T1000 (cell line): ENCODE data around the gene CDY2A.
"Not testable (repeated sequence)": the region's sequence is repeated elsewhere in the genome, so short reads cannot be mapped to it uniquely, and the experiment has no call there.

Experiments used
- DNase-seq: peaks from one replicate; lab custom pipeline; 2025; ENCODE audit warnings: mixed read lengths; lab: John Stamatoyannopoulos, UW

Gene CDY2A, protein sequence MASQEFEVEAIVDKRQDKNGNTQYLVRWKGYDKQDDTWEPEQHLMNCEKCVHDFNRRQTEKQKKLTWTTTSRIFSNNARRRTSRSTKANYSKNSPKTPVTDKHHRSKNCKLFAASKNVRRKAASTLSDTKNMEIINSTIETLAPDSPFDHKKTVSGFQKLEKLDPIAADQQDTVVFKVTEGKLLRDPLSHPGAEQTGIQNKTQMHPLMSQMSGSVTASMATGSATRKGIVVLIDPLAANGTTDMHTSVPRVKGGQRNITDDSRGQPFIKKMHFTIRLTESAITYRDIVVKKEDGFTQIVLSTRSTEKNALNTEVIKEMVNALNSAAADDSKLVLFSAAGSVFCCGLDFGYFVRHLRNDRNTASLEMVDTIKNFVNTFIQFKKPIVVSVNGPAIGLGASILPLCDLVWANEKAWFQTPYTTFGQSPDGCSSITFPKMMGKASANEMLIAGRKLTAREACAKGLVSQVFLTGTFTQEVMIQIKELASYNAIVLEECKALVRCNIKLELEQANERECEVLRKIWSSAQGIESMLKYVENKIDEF

GRCh38 chrY:18025487-18025886, at the start of gene CDY2A:
CDY2A (plus strand) TSS chrY:18025787; CDS start chrY:18026115, 328 bp downstream.
- not testable (repeated sequence) for DNase-seq

DNA sequence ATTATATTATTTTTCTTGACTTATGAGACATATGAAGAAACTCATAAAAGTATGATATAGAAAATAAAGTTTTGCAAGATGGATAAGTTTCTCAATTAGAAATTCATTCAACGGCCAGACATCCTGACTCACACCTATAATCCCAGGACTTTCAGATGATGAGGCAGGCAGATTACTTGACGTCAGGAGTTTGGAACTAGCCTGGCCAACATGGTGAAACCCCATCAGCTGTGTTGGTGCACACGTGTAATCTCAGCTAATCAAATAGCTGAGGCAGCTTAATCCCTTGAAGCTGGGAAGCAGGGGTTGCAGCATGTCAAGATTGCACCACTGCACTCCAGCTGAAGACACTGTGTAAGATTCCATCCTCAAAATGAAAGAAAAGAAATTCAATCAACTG, 28.0 kb upstream of the CDY2A start:
- not testable (repeated sequence) for DNase-seq

DNA sequence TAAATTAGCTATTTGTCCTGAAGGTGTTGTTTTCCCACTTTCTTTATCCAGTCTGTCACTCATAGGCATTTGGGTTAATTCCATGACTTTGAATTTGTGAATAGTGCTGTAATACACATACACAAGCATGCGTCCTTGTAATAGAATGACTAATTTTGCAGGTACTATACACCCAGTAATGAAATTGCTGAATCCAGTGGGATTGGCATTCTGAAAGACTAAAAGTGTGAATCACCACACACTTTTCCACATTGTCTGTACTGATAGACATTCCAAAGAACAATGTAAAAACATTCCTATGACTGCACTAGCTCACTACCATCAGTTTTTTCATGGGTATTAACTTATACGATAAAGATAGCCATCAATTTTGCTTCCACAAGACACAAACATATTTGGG, 27.3 kb upstream of the CDY2A start:
- DNase-seq = not testable (repeated sequence)

DNA sequence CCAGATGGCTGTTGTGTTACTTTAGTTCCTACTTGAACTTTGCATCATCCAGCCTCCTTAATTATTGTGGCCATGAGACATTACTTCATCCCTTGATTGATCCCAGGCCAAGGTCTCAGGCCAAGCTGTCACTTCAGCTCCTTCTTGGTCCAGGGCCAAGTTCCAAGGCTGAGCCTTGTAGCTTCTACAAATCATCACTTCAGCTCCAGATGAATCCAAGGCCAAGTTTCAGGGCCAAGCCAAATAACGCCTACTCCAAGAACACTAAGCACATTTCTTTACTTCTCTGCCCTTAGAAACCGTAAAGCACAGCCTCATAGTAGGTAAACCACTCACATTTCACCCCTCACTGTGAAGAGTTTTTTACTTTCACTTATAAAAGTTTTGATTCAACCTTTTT, 1.7 kb upstream of the CDY2A start:
- DNase-seq = not testable (repeated sequence)

- DNase-seq = not testable (repeated sequence)
These were observed 3.3 kb downstream of the CDY2A start for GRCh38 chrY:18028845-18029244.

DNA sequence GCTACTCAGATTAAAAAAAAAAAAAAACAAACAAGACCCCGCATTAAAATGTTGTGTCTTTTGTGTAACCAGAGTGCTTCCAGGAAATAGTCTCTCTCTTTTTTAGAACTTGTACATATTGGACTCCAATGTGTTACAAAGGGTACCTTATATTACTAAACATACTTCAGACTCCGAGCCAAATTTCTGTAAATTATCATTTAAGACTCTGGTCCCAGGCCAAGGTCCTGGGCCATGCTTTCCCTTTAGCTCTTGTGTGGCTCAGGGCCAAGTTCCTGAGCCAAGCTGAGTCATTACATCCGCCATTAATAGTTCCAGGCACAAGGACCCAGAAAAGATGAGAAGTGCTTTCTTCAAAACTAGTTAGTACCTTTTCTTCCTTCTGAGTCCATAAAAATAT, 4.6 kb downstream of the CDY2A start:
- not testable (repeated sequence) for DNase-seq

DNA sequence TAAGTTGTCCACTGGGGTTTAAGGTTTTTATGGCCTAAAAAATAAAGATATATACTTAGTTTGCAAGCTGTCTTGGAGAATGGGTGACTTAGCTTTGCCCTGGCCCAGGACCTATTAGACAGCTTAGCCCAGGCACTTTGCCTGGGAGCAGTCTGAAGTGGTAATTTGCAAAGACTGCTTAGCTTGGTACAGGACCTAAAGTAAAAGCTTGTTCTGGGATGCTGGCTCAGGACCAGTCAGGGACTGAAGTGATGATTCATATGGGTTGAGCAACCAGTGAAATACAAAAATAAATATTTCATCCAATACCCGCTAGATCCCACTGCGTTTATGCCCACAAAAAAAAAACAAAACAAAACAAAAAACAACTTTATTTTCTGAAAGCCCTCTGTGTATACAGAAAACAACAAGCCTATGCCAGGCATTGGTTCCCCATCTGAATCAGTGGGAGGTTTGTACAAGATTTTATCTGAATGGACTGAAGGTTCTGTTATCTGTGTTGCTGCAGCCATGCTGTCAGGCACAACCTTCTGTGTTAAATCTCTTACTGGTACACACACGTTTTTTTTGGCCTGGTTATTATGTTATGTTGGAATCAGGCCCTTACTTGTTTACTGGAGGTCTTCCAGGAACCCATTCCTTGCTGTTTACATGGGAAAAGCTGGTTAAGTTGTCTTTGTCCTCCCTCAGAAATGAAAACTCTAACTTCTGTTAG, 8.7 kb downstream of the CDY2A start:
- not testable (repeated sequence) for DNase-seq

- DNase-seq = not testable (repeated sequence)
These were observed 9.3 kb downstream of the CDY2A start for GRCh38 chrY:18034864-18035263.

DNA sequence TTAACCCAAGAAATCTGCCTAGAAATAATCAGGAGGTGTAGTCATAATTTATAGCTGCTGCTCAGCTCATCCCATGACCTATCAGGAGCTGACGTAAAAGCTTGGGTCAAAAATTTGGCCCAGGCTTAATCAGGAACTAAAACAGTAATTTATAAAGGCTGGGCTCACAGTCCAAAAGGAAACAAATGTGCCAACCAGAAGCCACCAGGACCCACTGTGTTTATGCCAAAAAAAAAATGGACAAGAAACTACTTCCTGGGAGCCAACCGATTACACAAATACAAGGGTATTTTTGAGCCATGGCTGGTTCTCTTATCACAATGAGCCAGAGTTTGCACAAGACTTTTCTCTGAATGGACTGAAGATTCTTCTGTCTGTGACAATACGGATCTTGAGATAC, 19.4 kb downstream of the CDY2A start:
- not testable (repeated sequence) for DNase-seq

DNA sequence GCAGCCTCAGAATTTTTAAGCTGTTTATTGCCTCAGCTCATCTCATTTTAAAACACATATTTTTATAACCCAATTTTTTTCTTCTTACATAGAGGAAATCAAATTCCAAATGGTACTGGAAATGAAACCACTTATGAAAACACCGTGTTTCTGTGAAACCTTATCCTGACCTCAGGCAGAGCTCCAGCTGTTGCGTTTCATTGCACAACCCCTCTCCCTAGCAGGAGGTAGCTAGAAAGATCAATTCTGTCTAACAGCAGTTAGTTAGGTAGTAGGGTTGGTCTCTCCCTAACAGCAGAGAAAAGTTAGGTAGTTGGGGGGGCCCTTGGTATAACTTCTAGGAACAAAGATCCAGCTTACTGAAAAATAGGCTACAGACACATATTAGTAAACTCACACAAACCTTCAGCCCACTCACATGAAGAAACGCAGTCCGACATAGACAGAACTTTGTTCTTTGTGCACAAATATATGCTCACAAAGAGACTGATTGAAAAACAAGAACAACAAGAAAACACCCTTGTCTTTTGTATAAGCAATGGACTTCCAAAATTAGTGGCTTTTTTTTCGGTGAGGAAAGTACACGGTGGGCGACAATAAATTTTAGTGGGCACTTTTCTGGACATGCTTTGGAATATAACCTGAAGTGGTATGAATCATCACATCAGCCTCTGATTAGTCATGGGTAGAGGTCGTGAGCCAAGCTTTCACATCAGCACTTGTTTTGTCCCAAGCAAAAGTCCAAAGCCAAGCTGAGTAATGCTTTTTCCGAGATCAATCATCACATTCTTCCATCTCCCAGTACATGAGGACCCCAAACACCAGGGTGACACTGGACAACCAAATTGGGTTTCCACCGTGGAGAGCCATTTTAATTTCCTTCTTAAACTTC, 22.8 kb downstream of the CDY2A start:
- DNase-seq = not testable (repeated sequence)

- DNase-seq = not testable (repeated sequence)
These were observed 23.5 kb downstream of the CDY2A start for GRCh38 chrY:18049061-18049460.

DNA sequence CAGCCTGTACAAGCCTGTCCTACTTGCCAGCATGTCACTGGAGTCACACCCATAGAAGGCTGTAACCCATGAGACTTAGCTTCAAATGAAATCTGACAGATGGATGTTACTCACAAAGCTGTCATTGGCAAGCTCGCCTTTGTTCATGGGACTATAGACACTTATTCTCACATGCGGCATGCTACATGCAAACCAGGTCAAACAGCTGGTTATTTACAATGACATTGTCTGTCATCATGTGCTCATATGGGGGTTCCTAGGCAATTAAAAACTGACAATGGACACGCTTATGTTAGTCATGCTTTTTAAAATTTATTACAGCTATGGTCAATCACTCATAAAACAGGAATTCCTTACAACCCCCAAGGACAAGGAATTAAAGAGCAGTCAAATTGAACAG, 30.9 kb downstream of the CDY2A start:
- not testable (repeated sequence) for DNase-seq

DNA sequence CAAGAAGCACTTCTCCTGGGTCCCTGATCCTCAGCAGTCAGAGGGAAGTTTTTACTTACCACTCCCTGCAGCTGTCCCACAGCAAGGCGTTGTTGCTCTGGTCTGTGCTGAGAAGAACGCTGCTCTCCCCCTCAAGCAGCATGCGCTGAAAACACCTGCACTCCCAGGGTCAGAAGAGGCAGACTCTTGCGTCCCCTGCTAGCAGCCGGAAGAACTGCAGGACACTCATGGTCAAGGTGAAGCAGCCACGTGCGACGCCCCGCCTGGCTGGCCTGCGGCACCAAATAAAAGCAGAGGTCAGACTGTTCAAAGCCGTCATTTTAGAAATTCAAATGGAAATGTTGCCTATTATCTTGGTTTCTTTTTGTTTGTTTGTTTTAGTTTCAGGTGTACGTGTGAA, 47.9 kb downstream of the CDY2A start:
- DNase-seq = not testable (repeated sequence)
